B cell (primary cell): Measurements from ENCODE around the gene CRAMP1. TPM values are rescaled to one million over a fixed set of nuclear protein-coding genes. Genes with fewer than 3 reads are reported as not detected.

Experiments
- ATAC-seq: fragments of 200-7000 bp; cut with Tn5 transposase; one replicate; pipeline ENCODE4 v1.10.0; 2021; ENCODE audit warnings: low read depth, mild to moderate bottlenecking, moderate number of reproducible peaks, moderate library complexity
- CTCF ChIA-PET: fragments of 350-600 bp; sonication (Branson Sonifier 250); formaldehyde crosslinking; loops from one replicate; lab custom pipeline; 2021; ENCODE audit warnings: antibody characterized with exemption, inconsistent platforms; lab: Charles Lee
- POLR2A ChIA-PET: fragments of 350-600 bp; sonication (Branson Sonifier 250); formaldehyde crosslinking; loops from one replicate; lab custom pipeline; 2021; ENCODE audit warnings: antibody characterized with exemption; lab: Charles Lee
- DNase-seq: peaks from one replicate; pipeline ENCODE4 v3.0.0; 2013
- H2AFZ ChIP-seq: 2 replicates; pipeline ENCODE4 v1.6.1; 2012; ENCODE audit warnings: mild to moderate bottlenecking, low read depth, low read length; ENCODE audit not compliant: insufficient read depth, poor library complexity, severe bottlenecking
- H3K27ac ChIP-seq, 2 donors: 1 replicate in 1 of 2; 2 replicates in 1 of 2; pipeline ENCODE4 v1.5.1; 2012 to 2013; ENCODE audit warnings: low read length in 2 of 2, mild to moderate bottlenecking in 2 of 2, moderate library complexity in 1 of 2
- H3K27me3 ChIP-seq, 4 experiments: fragments of 200-600 bp in 1 of 4; sonication (generic) in 1 of 4; replicated peaks in 1 of 4; 1 replicate in 2 of 4; 2 replicates in 2 of 4; pipeline versions ENCODE4 v1.6.1 to v1.7.0; 2013 to 2016; ENCODE audit warnings: low read length in 3 of 4, mild to moderate bottlenecking in 2 of 4, mixed read lengths in 1 of 4, moderate library complexity in 1 of 4; ENCODE audit not compliant: insufficient read depth in 4 of 4, control insufficient read depth in 3 of 4; ENCODE audit errors: control extremely low read depth in 1 of 4
- H3K36me3 ChIP-seq, 2 experiments: replicated peaks in 1 of 2; 1 replicate in 1 of 2; 2 replicates in 1 of 2; pipeline versions ENCODE4 v1.6.1 to v1.7.1; 2013; ENCODE audit warnings: low read length in 1 of 2; ENCODE audit not compliant: insufficient read depth in 2 of 2, control insufficient read depth in 1 of 2; ENCODE audit errors: control extremely low read depth in 1 of 2, extremely low read depth in 1 of 2
- H3K4me1 ChIP-seq, 2 donors: fragments of 200-600 bp in 1 of 2; sonication (generic) in 1 of 2; 1 replicate in 1 of 2; 2 replicates in 1 of 2; pipeline versions ENCODE4 v1.5.1 to v1.6.1; 2013 to 2017; ENCODE audit warnings: low read length in 2 of 2; ENCODE audit not compliant: control insufficient read depth in 2 of 2, insufficient read depth in 2 of 2
- H3K4me2 ChIP-seq: replicated peaks from 2 replicates; pipeline ENCODE3; 2012; ENCODE audit warnings: mild to moderate bottlenecking, low read depth, low read length; ENCODE audit not compliant: poor library complexity, severe bottlenecking
- H3K4me3 ChIP-seq, 5 experiments: fragments of 200-600 bp in 1 of 5; sonication (generic) in 1 of 5; 1 replicate in 3 of 5; 2 replicates in 2 of 5; pipeline versions ENCODE4 v1.5.1 to v1.7.0; 2011 to 2016; ENCODE audit warnings: low read length in 4 of 5, mild to moderate bottlenecking in 4 of 5, low read depth in 2 of 5, control low read depth in 1 of 5, moderate library complexity in 1 of 5; ENCODE audit not compliant: insufficient read depth in 1 of 5; ENCODE audit errors: control extremely low read depth in 1 of 5, extremely low read depth in 1 of 5
- H3K79me2 ChIP-seq: fragments of 200-600 bp; sonication (generic); one replicate; pipeline ENCODE4 v1.6.0; 2016; ENCODE audit warnings: low read length; ENCODE audit not compliant: control insufficient read depth, insufficient read depth
- H3K9ac ChIP-seq: fragments of 200-600 bp; sonication (generic); 2 replicates; pipeline ENCODE4 v1.6.1; 2017; ENCODE audit warnings: mild to moderate bottlenecking, low read length, moderate library complexity
- H3K9me3 ChIP-seq, 3 donors: one replicate each; pipeline versions ENCODE4 v1.6.1 to v1.7.1; 2013; ENCODE audit warnings: low read length in 2 of 3; ENCODE audit not compliant: control insufficient read depth in 2 of 3, insufficient read depth in 1 of 3; ENCODE audit errors: control extremely low read depth in 1 of 3
- H4K20me1 ChIP-seq: 2 replicates; pipeline ENCODE4 v1.6.0; 2012; ENCODE audit warnings: mild to moderate bottlenecking, low read length; ENCODE audit not compliant: insufficient read depth, control insufficient read depth, poor library complexity, severe bottlenecking
- H3K27ac Mint-ChIP-seq: one replicate; pipeline ENCODE4 v1.8.0; 2021; ENCODE audit warnings: mixed read lengths
- H3K27me3 Mint-ChIP-seq: one replicate; pipeline ENCODE4 v1.8.0; 2021; ENCODE audit warnings: mixed read lengths
- H3K4me1 Mint-ChIP-seq: one replicate; pipeline ENCODE4 v1.8.0; 2021; ENCODE audit warnings: mixed read lengths
- H3K4me3 Mint-ChIP-seq: one replicate; pipeline ENCODE4 v1.8.0; 2021; ENCODE audit warnings: mixed read lengths
- H3K9me3 Mint-ChIP-seq: one replicate; pipeline ENCODE4 v1.8.0; 2022; ENCODE audit warnings: mixed read lengths; ENCODE audit not compliant: insufficient read depth
- CTCF ChIP-seq: fragments of 200-600 bp; IDR thresholded peaks from one replicate; pipeline ENCODE4 v1.8.0; 2022; ENCODE audit warnings: antibody characterized with exemption, mild to moderate bottlenecking
- EZH2 ChIP-seq: IDR thresholded peaks from 2 replicates; pipeline ENCODE4 v1.6.1; 2012; ENCODE audit warnings: borderline replicate concordance, low read depth, mild to moderate bottlenecking, moderate library complexity, low read length; ENCODE audit not compliant: insufficient read depth, poor library complexity, severe bottlenecking
- WGBS: methylation state at CpG from one replicate; pipeline ENCODE4 v1.1.5; 2013; ENCODE audit warnings: missing lambda C conversion rate; ENCODE audit not compliant: insufficient coverage; 5-methylcytosine and 5-hydroxymethylcytosine counted together
- intact Hi-C: fragments of 100-400 bp; cut with micrococcal nuclease; formaldehyde crosslinking; loops from one replicate; pipeline ENCODE4 v1.10.0; 2022
- polyA plus RNA-seq: library from polyadenylated mRNA; depleted of rRNA; stranded (reverse); fragments of >200 nt; gene quantifications from 2 replicates; pipeline ENCODE4 v1.2.3, GENCODE V29; 2012
- total RNA-seq, 2 donors: library from RNA; stranded (reverse); fragments of 120-200 nt in 1 of 2; gene quantifications; 1 replicate in 1 of 2; 2 replicates in 1 of 2; pipeline versions ENCODE4 v1.2.3 to v1.2.4, GENCODE V29; 2013 to 2022

CRAMP1 gene
- total and polyA plus RNA-seq, 2 donors (not counting 1 experiment from before 2014, with no cell fraction given): 21.0 to 33.9 TPM

GRCh38 chr16:1580256-1580655 is 31.9 kb upstream of the CRAMP1 start:
- Histone ChIP-seq H3K9ac (no peak overlapping the region), H3K9me3 (peaks cover 0 to 10% (median 0%) of the 10 kb centered on the region in 3 donors), H3K4me1 (no peaks in the 10 kb centered on the region), H3K4me2 (no peak overlapping the region), H4K20me1 (no peaks in the 10 kb centered on the region), H3K27me3 (no peaks in the 10 kb centered on the region), H3K79me2 (no peaks in the 10 kb centered on the region), H3K27ac (no peak overlapping the region), H3K4me3 (no peak overlapping the region), H3K36me3 (no peaks in the 10 kb centered on the region), H2AFZ (no peak overlapping the region)
- Mint-ChIP-seq H3K9me3 (peaks cover 2% of the 10 kb centered on the region), H3K4me1 (no peaks in the 10 kb centered on the region), H3K4me3 (no peak overlapping the region), H3K27me3 (no peaks in the 10 kb centered on the region), H3K27ac (no peak overlapping the region)
- intact Hi-C loops: no loop called here
- WGBS: 89% methylated on average over 9 of the region's 12 CpGs
- ATAC-seq (no peak), DNase-seq (no peak)
- ChIA-PET CTCF (no interaction called here), POLR2A (no interaction called here)
- TF ChIP-seq EZH2 (no peak), CTCF (no peak)

GRCh38 chr16:1580956-1581355 is 31.2 kb upstream of the CRAMP1 start:
- Histone ChIP-seq H3K27ac (no peak overlapping the region), H3K27me3 (no peaks in the 10 kb centered on the region), H3K4me2 (no peak overlapping the region), H2AFZ (no peak overlapping the region), H3K4me1 (no peaks in the 10 kb centered on the region), H3K4me3 (no peak overlapping the region), H3K36me3 (no peaks in the 10 kb centered on the region), H4K20me1 (no peaks in the 10 kb centered on the region), H3K79me2 (no peaks in the 10 kb centered on the region), H3K9me3 (peaks cover 0 to 10% (median 0%) of the 10 kb centered on the region in 3 donors), H3K9ac (no peak overlapping the region)
- Mint-ChIP-seq H3K4me1 (no peaks in the 10 kb centered on the region), H3K27me3 (no peaks in the 10 kb centered on the region), H3K9me3 (no peaks in the 10 kb centered on the region), H3K4me3 (no peak overlapping the region), H3K27ac (no peak overlapping the region)
- intact Hi-C loops: no loop called here
- CTCF ChIA-PET: no interaction called here
- ATAC-seq: no peak
- DNase-seq: no peak
- no peak for TF ChIP-seq EZH2
- WGBS: 98% methylated on average over 5 of the region's 6 CpGs
- POLR2A ChIA-PET: no interaction called here
